K562 (cell line): ENCODE data around the gene NEU1. TPM values are rescaled to one million over a fixed set of nuclear protein-coding genes. Genes with fewer than 3 reads are reported as not detected.
A peak's percentile ranks its signal among the peaks of the same experiment; 100 is the strongest.

Experiments used
- CREB1 ChIP-seq, 2 experiments: sonication (generic) in 1 of 2; formaldehyde crosslinking in 1 of 2; IDR thresholded peaks; 2 replicates each; pipeline versions ENCODE4 v1.6.1 to v1.8.0; 2012 to 2022; ENCODE audit warnings: inconsistent platforms in 1 of 2, mild to moderate bottlenecking in 1 of 2, missing genetic modification reagents in 1 of 2, moderate library complexity in 1 of 2
- GABPA ChIP-seq: fragments of 200-800 bp; sonication (Bioruptor generic); conservative IDR thresholded peaks from 2 replicates; pipeline ENCODE4 v1.6.1; 2016; ENCODE audit warnings: low read depth, missing genetic modification characterization, missing compliant biosample characterization
- GTF2A2 ChIP-seq: IDR thresholded peaks from 2 replicates; pipeline ENCODE4 v1.6.1; 2016; ENCODE audit warnings: mild to moderate bottlenecking, missing genetic modification characterization, missing compliant biosample characterization
- MTF1 ChIP-seq: fragments of 250-450 bp; sonication (Bioruptor Pico); IDR thresholded peaks from 2 replicates; pipeline ENCODE4 v1.9.0; 2021; ENCODE audit warnings: moderate library complexity, mild to moderate bottlenecking, inconsistent platforms, borderline replicate concordance
- RBM17 ChIP-seq: fragments of 200-400 bp; formaldehyde crosslinking; IDR thresholded peaks from 2 replicates; pipeline ENCODE4 v1.6.1; 2017; ENCODE audit warnings: low read depth, mild to moderate bottlenecking, low read length, borderline replicate concordance
- ZNF24 ChIP-seq: fragments of 450-650 bp; IDR thresholded peaks from 2 replicates; pipeline ENCODE4 v1.6.1; 2016
- ZNF408 ChIP-seq: fragments of 250-450 bp; sonication (Bioruptor Pico); IDR thresholded peaks from 2 replicates; pipeline ENCODE4 v1.4.0; 2020; ENCODE audit warnings: low read depth, mild to moderate bottlenecking, moderate library complexity
- ZNF780A ChIP-seq: fragments of 250-450 bp; sonication (Bioruptor Pico); IDR thresholded peaks from 2 replicates; pipeline ENCODE4 v1.5.0; 2021; ENCODE audit warnings: mild to moderate bottlenecking
- polyA plus RNA-seq, 8 experiments: library from polyadenylated mRNA; depleted of rRNA in 4 of 8; stranded (reverse) in 5 of 8; unstranded in 3 of 8; fragments of >200 nt; fragmentation: Nextera tagmentation in 2 of 8; fragmentation: Illumina TruSeq in 1 of 8; extraction: Ambion mirVana in 2 of 8; extraction: Trizol in 1 of 8; gene quantifications; 2 replicates each; pipeline versions ENCODE4 v1.2.1 to v1.2.3, GENCODE V29; 2011 to 2014; ENCODE audit warnings: inconsistent platforms in 1 of 8, missing spikeins in 1 of 8
- total RNA-seq, 7 experiments: library from RNA; depleted of rRNA in 6 of 7; stranded (reverse); fragments of >200 nt in 6 of 7; fragmentation: Illumina TruSeq in 2 of 7; extraction: Trizol in 2 of 7; gene quantifications; 2 replicates each; pipeline versions ENCODE4 v1.2.1 to v1.2.3, GENCODE V29; 2011 to 2021; ENCODE audit warnings: low replicate concordance in 1 of 7
- TF ChIP-seq, protein P1 (sequence below): fragments of 450-650 bp; IDR thresholded peaks from 2 replicates; pipeline ENCODE4 v1.6.1; 2016; ENCODE audit warnings: mild to moderate bottlenecking, moderate library complexity
- TF ChIP-seq, protein P2 (sequence below): sonication (generic); formaldehyde crosslinking; IDR thresholded peaks from 2 replicates; pipeline ENCODE4 v1.8.0; 2022; ENCODE audit warnings: mild to moderate bottlenecking, missing genetic modification reagents, borderline replicate concordance
- TF ChIP-seq, protein P3 (sequence below): fragments of 450-650 bp; conservative IDR thresholded peaks from 2 replicates; pipeline ENCODE4 v1.6.1; 2016; ENCODE audit warnings: missing genetic modification characterization, low read depth, mild to moderate bottlenecking, control low read depth, missing compliant biosample characterization

NEU1 gene
- total and polyA plus RNA-seq, 9 of the 15 experiments (the other 6 are each of a cell fraction or from before 2014, with no cell fraction given): 14.8 to 67.8 (median 51.0) TPM

DNA sequence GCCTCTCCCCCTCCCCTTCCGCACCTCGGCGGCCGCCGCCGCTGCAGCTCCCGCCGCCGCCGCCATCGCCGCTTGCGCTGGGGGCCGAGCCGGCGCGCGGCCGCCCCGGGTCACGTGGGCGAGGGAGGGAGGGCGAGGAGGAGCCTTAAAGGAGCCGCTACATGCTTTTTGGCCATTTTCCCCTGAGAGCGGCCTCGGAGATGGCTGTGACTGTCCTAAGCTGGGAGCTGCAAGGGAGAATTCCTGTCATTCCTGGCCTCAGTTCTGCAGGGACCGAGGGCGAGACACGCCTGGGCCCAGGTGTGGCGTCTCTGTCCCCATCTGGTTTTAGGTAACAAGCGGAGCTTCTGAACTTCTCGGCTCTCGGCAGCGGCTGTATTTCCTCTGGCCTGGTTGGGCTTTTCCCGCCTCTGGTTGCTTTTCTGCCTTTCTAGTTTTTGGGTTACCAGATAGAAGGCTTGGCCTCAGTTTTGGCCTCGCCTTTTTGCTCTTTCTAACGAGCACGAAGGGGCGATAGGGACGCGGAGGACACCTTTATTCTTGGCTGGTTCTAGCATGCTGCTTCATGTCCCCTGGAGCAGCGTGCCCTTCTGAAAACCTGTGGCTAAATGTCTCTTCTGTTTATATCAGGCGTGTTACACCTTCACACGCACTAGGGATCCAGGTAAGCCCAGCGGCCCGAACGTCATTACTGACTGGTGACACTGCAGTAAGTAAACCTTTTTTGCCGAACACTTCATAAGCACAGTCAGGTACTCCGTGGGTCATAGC, 35.2 kb upstream of the NEU1 start, which contains the start of gene EHMT2 (continued):
- TF ChIP-seq, protein P1, sequence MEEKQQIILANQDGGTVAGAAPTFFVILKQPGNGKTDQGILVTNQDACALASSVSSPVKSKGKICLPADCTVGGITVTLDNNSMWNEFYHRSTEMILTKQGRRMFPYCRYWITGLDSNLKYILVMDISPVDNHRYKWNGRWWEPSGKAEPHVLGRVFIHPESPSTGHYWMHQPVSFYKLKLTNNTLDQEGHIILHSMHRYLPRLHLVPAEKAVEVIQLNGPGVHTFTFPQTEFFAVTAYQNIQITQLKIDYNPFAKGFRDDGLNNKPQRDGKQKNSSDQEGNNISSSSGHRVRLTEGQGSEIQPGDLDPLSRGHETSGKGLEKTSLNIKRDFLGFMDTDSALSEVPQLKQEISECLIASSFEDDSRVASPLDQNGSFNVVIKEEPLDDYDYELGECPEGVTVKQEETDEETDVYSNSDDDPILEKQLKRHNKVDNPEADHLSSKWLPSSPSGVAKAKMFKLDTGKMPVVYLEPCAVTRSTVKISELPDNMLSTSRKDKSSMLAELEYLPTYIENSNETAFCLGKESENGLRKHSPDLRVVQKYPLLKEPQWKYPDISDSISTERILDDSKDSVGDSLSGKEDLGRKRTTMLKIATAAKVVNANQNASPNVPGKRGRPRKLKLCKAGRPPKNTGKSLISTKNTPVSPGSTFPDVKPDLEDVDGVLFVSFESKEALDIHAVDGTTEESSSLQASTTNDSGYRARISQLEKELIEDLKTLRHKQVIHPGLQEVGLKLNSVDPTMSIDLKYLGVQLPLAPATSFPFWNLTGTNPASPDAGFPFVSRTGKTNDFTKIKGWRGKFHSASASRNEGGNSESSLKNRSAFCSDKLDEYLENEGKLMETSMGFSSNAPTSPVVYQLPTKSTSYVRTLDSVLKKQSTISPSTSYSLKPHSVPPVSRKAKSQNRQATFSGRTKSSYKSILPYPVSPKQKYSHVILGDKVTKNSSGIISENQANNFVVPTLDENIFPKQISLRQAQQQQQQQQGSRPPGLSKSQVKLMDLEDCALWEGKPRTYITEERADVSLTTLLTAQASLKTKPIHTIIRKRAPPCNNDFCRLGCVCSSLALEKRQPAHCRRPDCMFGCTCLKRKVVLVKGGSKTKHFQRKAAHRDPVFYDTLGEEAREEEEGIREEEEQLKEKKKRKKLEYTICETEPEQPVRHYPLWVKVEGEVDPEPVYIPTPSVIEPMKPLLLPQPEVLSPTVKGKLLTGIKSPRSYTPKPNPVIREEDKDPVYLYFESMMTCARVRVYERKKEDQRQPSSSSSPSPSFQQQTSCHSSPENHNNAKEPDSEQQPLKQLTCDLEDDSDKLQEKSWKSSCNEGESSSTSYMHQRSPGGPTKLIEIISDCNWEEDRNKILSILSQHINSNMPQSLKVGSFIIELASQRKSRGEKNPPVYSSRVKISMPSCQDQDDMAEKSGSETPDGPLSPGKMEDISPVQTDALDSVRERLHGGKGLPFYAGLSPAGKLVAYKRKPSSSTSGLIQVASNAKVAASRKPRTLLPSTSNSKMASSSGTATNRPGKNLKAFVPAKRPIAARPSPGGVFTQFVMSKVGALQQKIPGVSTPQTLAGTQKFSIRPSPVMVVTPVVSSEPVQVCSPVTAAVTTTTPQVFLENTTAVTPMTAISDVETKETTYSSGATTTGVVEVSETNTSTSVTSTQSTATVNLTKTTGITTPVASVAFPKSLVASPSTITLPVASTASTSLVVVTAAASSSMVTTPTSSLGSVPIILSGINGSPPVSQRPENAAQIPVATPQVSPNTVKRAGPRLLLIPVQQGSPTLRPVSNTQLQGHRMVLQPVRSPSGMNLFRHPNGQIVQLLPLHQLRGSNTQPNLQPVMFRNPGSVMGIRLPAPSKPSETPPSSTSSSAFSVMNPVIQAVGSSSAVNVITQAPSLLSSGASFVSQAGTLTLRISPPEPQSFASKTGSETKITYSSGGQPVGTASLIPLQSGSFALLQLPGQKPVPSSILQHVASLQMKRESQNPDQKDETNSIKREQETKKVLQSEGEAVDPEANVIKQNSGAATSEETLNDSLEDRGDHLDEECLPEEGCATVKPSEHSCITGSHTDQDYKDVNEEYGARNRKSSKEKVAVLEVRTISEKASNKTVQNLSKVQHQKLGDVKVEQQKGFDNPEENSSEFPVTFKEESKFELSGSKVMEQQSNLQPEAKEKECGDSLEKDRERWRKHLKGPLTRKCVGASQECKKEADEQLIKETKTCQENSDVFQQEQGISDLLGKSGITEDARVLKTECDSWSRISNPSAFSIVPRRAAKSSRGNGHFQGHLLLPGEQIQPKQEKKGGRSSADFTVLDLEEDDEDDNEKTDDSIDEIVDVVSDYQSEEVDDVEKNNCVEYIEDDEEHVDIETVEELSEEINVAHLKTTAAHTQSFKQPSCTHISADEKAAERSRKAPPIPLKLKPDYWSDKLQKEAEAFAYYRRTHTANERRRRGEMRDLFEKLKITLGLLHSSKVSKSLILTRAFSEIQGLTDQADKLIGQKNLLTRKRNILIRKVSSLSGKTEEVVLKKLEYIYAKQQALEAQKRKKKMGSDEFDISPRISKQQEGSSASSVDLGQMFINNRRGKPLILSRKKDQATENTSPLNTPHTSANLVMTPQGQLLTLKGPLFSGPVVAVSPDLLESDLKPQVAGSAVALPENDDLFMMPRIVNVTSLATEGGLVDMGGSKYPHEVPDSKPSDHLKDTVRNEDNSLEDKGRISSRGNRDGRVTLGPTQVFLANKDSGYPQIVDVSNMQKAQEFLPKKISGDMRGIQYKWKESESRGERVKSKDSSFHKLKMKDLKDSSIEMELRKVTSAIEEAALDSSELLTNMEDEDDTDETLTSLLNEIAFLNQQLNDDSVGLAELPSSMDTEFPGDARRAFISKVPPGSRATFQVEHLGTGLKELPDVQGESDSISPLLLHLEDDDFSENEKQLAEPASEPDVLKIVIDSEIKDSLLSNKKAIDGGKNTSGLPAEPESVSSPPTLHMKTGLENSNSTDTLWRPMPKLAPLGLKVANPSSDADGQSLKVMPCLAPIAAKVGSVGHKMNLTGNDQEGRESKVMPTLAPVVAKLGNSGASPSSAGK: peak; percentile 63
- no peak for TF ChIP-seq ZNF408 (CRISPR knock-in tag)
- TF ChIP-seq, protein P2, sequence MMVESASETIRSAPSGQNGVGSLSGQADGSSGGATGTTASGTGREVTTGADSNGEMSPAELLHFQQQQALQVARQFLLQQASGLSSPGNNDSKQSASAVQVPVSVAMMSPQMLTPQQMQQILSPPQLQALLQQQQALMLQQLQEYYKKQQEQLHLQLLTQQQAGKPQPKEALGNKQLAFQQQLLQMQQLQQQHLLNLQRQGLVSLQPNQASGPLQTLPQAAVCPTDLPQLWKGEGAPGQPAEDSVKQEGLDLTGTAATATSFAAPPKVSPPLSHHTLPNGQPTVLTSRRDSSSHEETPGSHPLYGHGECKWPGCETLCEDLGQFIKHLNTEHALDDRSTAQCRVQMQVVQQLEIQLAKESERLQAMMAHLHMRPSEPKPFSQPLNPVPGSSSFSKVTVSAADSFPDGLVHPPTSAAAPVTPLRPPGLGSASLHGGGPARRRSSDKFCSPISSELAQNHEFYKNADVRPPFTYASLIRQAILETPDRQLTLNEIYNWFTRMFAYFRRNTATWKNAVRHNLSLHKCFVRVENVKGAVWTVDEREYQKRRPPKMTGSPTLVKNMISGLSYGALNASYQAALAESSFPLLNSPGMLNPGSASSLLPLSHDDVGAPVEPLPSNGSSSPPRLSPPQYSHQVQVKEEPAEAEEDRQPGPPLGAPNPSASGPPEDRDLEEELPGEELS: no peak
- TF ChIP-seq, protein P3, sequence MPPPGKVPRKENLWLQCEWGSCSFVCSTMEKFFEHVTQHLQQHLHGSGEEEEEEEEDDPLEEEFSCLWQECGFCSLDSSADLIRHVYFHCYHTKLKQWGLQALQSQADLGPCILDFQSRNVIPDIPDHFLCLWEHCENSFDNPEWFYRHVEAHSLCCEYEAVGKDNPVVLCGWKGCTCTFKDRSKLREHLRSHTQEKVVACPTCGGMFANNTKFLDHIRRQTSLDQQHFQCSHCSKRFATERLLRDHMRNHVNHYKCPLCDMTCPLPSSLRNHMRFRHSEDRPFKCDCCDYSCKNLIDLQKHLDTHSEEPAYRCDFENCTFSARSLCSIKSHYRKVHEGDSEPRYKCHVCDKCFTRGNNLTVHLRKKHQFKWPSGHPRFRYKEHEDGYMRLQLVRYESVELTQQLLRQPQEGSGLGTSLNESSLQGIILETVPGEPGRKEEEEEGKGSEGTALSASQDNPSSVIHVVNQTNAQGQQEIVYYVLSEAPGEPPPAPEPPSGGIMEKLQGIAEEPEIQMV: no peak
- no peak for TF ChIP-seq ZNF24
- peak; percentile 44 for TF ChIP-seq GABPA (tag)
- no peak for TF ChIP-seq RBM17
- TF ChIP-seq CREB1 (IDR thresholded peaks at IDR 0.05): no peak; the same call in 1 of the 2 replicates
- 0 out of 2 replicates have a peak, but pooled peaks have one; percentile 44 for TF ChIP-seq CREB1 (CRISPR knock-in tag; IDR thresholded peaks at IDR 0.05)
- TF ChIP-seq ZNF780A (CRISPR knock-in tag): peak; percentile 73; the same call in 1 of the 2 replicates
- no peak for TF ChIP-seq MTF1
- TF ChIP-seq GTF2A2 (tag): no peak
